Stimulated activated CD8-positive, alpha-beta memory T cell treated with anti-CD3 and anti-CD28 coated beads, Interleukin-15, amount 100 ng/mL, for 24 hours (primary cell): ENCODE data around the gene RUVBL2.

ENCODE experiments used
- DNase-seq: peaks from one replicate; pipeline ENCODE4 v3.0.0-alpha.2; 2020; ENCODE audit warnings: low read depth

RUVBL2 gene

GRCh38 chr19:48964205-48965039 lies 29.3 kb upstream of the RUVBL2 start:
- DNase-seq, result no peak

- DNase-seq, result peak; percentile 74
These were observed 28.5 kb upstream of the RUVBL2 start, which contains the start of gene FTL for GRCh38 chr19:48965040-48965805. Gene FTL (plus strand): TSS chr19:48965309. CDS start chr19:48965508, 199 bp downstream.

- DNase-seq, result peak; percentile 67
These were observed 27.7 kb upstream of the RUVBL2 start for GRCh38 chr19:48965806-48966540.

- no peak for DNase-seq
These were observed 26.9 kb upstream of the RUVBL2 start for GRCh38 chr19:48966541-48967345.

- DNase-seq, result no peak
These were observed 26.1 kb upstream of the RUVBL2 start for GRCh38 chr19:48967346-48968178.

- no peak for DNase-seq
These were observed 25.5 kb upstream of the RUVBL2 start for GRCh38 chr19:48968179-48968661.

- DNase-seq, result no peak
These were observed 24.9 kb upstream of the RUVBL2 start for GRCh38 chr19:48968813-48969218.

- no peak for DNase-seq
These were observed 24.2 kb upstream of the RUVBL2 start for GRCh38 chr19:48969276-48970138.

GRCh38 chr19:48970139-48970766 lies 23.4 kb upstream of the RUVBL2 start:
- no peak for DNase-seq

GRCh38 chr19:48970923-48971395 lies 22.7 kb upstream of the RUVBL2 start:
- peak; percentile 84 for DNase-seq

- no peak for DNase-seq
These were observed 17.5 kb upstream of the RUVBL2 start for GRCh38 chr19:48975947-48976847.

GRCh38 chr19:48977061-48977460 lies 16.6 kb upstream of the RUVBL2 start:
- no peak for DNase-seq

- no peak for DNase-seq
These were observed 11.4 kb upstream of the RUVBL2 start for GRCh38 chr19:48982280-48982679.

- no peak for DNase-seq
These were observed 8.0 kb upstream of the RUVBL2 start for GRCh38 chr19:48985711-48986110.

GRCh38 chr19:48986211-48986610 lies 7.5 kb upstream of the RUVBL2 start:
- DNase-seq, result no peak

GRCh38 chr19:48987323-48987722 lies 6.4 kb upstream of the RUVBL2 start:
- no peak for DNase-seq

GRCh38 chr19:48988286-48988685 lies 5.4 kb upstream of the RUVBL2 start:
- no peak for DNase-seq

- no peak for DNase-seq
These were observed 4.8 kb upstream of the RUVBL2 start for GRCh38 chr19:48988860-48989259.
